Measurements from ENCODE around the gene CCDC149. TPM values are rescaled to one million over a fixed set of nuclear protein-coding genes. Genes with fewer than 3 reads are reported as not detected.

CCDC149 gene
- total RNA-seq, 1 donor from 2014 or later, result 10.2 TPM

DNA sequence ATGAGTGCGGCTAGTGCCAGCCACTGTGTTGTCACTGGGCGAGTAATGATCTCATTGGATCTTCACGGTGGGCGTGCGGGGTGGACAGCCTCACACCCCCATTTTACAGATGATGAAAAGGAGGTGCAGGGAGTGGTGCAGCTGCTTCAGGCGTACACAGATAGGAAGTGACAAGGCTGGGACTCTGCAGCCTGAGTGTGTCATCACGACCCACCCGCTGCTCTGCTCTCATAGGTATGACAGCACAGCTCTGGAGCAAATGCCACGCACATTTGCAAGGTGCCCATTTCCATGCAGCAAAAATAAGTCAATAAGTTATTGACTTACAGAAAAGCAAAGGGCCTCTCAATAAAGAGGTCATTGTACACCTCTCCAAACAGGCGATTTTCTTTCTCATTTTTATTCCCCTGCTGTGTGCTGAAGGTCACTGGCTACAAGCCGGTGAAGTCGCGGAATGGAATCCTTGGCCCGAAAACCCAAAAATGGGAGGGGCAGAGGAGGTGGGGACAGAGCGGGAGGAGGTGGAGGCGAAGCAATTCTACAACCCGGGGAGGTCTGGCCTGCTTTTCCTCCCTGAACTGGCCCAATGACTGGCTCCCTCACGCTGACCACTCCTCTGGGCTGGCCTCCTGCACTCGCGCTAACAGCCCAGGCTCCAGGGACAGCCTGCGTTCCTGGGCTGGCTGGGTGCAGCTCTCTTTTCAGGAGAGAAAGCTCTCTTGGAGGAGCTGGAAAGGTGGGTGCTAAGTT lies 117.8 kb downstream of the CCDC149 start, which contains the start of gene SOD3:
SOD3 (plus strand) TSS at position 658 of the 750 bp plus-strand sequence. CDS start 3,949 bp downstream, outside the sequence.
- Histone ChIP-seq H3K4me2 (ENCODE audit: low read length) (peak within 1 kb of the TSS; percentile 76), H3K4me3 (ENCODE audit: insufficient read depth, low read depth, low read length) (peak within 1 kb of the TSS; percentile 29), H3K9ac (ENCODE audit: low read length) (peak within 1 kb of the TSS; percentile 65), H3K27ac (ENCODE audit: low read depth, low read length) (peak within 1 kb of the TSS; percentile 43), H4K20me1 (ENCODE audit: insufficient read depth, low read length) (no peaks in the 10 kb centered on the region), H3K4me1 (ENCODE audit: insufficient read depth, low read length) (peaks cover 19% of the 10 kb centered on the region), H2AFZ (ENCODE audit: low read depth, low read length) (peak within 1 kb of the TSS; percentile 77), H3K9me3 (ENCODE audit: insufficient read depth, low read depth, low read length) (no peaks in the 10 kb centered on the region), H3K79me2 (ENCODE audit: insufficient read depth, low read length) (no peaks in the 10 kb centered on the region), H3K36me3 (ENCODE audit: insufficient read depth, low read length) (no peaks in the 10 kb centered on the region), H3K27me3 (ENCODE audit: insufficient read depth, low read length) (peaks cover 18% of the 10 kb centered on the region)
- H3K9me3 Mint-ChIP-seq (ENCODE audit: unreplicated experiment), result peaks cover 6% of the 10 kb centered on the region
- peaks cover 3% of the 10 kb centered on the region for H3K36me3 Mint-ChIP-seq (ENCODE audit: low read depth, unreplicated experiment)
- peaks cover 18% of the 10 kb centered on the region for H3K27me3 Mint-ChIP-seq (ENCODE audit: low read depth, unreplicated experiment)
- DNase-seq (ENCODE audit: low read depth) (peak; percentile 88), FAIRE-seq (peak; percentile 45)
- peak within 1 kb of the TSS; percentile 73 for H3K4me3 Mint-ChIP-seq (ENCODE audit: unreplicated experiment)
- no peak within 1 kb of the TSS for H3K27ac Mint-ChIP-seq (ENCODE audit: unreplicated experiment)
- peaks cover 21% of the 10 kb centered on the region for H3K4me1 Mint-ChIP-seq (ENCODE audit: low read depth, unreplicated experiment)
- TF ChIP-seq CTCF (IDR thresholded peaks at IDR 0.05; ENCODE audit: insufficient read depth, low read depth, low read length), result no peak
- TF ChIP-seq EZH2 (IDR thresholded peaks at IDR 0.05; ENCODE audit: insufficient read depth, low read length), result no peak

DNA sequence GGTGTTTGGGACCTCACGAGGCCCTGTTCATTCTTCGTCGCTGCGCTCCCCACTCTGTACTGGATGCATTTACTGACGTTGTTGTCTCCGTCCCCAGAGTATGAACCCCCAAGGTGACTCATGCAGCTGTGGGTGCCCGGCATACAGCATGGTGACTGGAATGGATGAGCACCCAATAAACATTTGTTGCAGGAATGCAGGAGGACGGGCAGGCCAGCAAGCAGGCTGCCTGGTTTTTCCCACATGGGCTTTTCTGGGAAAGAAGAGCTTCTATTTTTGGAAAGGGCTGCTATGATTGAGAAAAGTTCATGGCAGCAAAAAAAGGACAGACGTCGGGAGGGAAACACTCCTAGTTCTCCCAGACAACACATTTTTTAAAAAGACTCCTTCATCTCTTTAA lies 118.4 kb downstream of the CCDC149 start:
- H3K27ac Mint-ChIP-seq (ENCODE audit: unreplicated experiment), result no peak overlapping the region

DNA sequence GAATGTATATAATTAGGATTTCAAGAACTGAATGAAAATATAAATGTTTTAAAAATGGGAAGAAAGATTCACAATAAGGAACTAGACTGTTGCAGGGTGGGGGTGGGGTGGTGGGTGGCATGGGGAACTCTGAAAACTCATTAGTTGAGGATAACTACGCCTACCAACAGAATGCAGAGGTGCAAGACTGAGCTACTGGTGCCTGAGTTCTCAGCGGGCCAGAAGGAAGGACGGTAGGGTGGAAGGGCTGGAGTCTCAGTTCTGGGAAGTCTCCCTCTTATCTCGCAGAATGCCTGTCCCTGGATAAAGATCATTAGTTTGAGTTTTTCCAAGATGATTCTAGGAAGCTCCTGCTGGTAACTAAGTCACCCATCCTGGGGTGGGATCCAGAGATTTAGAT lies 118.8 kb downstream of the CCDC149 start:
- Histone ChIP-seq H4K20me1 (ENCODE audit: insufficient read depth, low read length) (no peaks in the 10 kb centered on the region), H3K27me3 (ENCODE audit: insufficient read depth, low read length) (peaks cover 11% of the 10 kb centered on the region), H3K36me3 (ENCODE audit: insufficient read depth, low read length) (no peaks in the 10 kb centered on the region), H3K27ac (ENCODE audit: low read depth, low read length) (peak overlapping the region; percentile 10), H3K4me1 (ENCODE audit: insufficient read depth, low read length) (peaks cover 19% of the 10 kb centered on the region), H3K9me3 (ENCODE audit: insufficient read depth, low read depth, low read length) (no peaks in the 10 kb centered on the region), H3K79me2 (ENCODE audit: insufficient read depth, low read length) (no peaks in the 10 kb centered on the region), H2AFZ (ENCODE audit: low read depth, low read length) (peak overlapping the region; percentile 37), H3K9ac (ENCODE audit: low read length) (no peak overlapping the region), H3K4me3 (ENCODE audit: insufficient read depth, low read depth, low read length) (no peak overlapping the region), H3K4me2 (ENCODE audit: low read length) (peak overlapping the region; percentile 76)
- FAIRE-seq (no peak), DNase-seq (ENCODE audit: low read depth) (no peak)
- Mint-ChIP-seq H3K27me3 (ENCODE audit: low read depth, unreplicated experiment) (peaks cover 17% of the 10 kb centered on the region), H3K4me1 (ENCODE audit: low read depth, unreplicated experiment) (peaks cover 21% of the 10 kb centered on the region), H3K4me3 (ENCODE audit: unreplicated experiment) (no peak overlapping the region), H3K9me3 (ENCODE audit: unreplicated experiment) (peaks cover 6% of the 10 kb centered on the region), H3K27ac (ENCODE audit: unreplicated experiment) (no peak overlapping the region), H3K36me3 (ENCODE audit: low read depth, unreplicated experiment) (peaks cover 3% of the 10 kb centered on the region)
- TF ChIP-seq EZH2 (IDR thresholded peaks at IDR 0.05; ENCODE audit: insufficient read depth, low read length) (no peak), CTCF (IDR thresholded peaks at IDR 0.05; ENCODE audit: insufficient read depth, low read depth, low read length) (no peak)

More for the DNA sequence above, 118.4 kb downstream of the CCDC149 start:
- no peak for TF ChIP-seq EZH2 (IDR thresholded peaks at IDR 0.05; ENCODE audit: insufficient read depth, low read length)
- Histone ChIP-seq H3K4me1 (ENCODE audit: insufficient read depth, low read length) (peaks cover 19% of the 10 kb centered on the region), H3K9ac (ENCODE audit: low read length) (peak overlapping the region; percentile 65), H4K20me1 (ENCODE audit: insufficient read depth, low read length) (no peaks in the 10 kb centered on the region), H3K9me3 (ENCODE audit: insufficient read depth, low read depth, low read length) (no peaks in the 10 kb centered on the region), H3K4me3 (ENCODE audit: insufficient read depth, low read depth, low read length) (peak overlapping the region; percentile 29), H3K27me3 (ENCODE audit: insufficient read depth, low read length) (peaks cover 14% of the 10 kb centered on the region), H3K27ac (ENCODE audit: low read depth, low read length) (peak overlapping the region; percentile 43), H2AFZ (ENCODE audit: low read depth, low read length) (peak overlapping the region; percentile 37), H3K4me2 (ENCODE audit: low read length) (peak overlapping the region; percentile 76), H3K79me2 (ENCODE audit: insufficient read depth, low read length) (no peaks in the 10 kb centered on the region), H3K36me3 (ENCODE audit: insufficient read depth, low read length) (no peaks in the 10 kb centered on the region)
- FAIRE-seq, result peak; percentile 52
- H3K9me3 Mint-ChIP-seq (ENCODE audit: unreplicated experiment), result peaks cover 6% of the 10 kb centered on the region
- DNase-seq (ENCODE audit: low read depth), result peak; percentile 81
- peaks cover 3% of the 10 kb centered on the region for H3K36me3 Mint-ChIP-seq (ENCODE audit: low read depth, unreplicated experiment)
- H3K4me3 Mint-ChIP-seq (ENCODE audit: unreplicated experiment), result no peak overlapping the region
- H3K27me3 Mint-ChIP-seq (ENCODE audit: low read depth, unreplicated experiment), result peaks cover 18% of the 10 kb centered on the region
- H3K4me1 Mint-ChIP-seq (ENCODE audit: low read depth, unreplicated experiment), result peaks cover 21% of the 10 kb centered on the region

All from astrocyte (in vitro differentiated cells and primary cell).